Medulla oblongata (tissue), 1 donor: Measurements from ENCODE around the gene NTRK2.
"Not testable (repeated sequence)": the region's sequence is repeated elsewhere in the genome, so short reads cannot be mapped to it uniquely, and the experiment has no call there.

ENCODE experiments used
- DNase-seq: peaks from one replicate; pipeline ENCODE4 v3.0.0-alpha.2; 2015; ENCODE audit errors: extremely low spot score

Gene NTRK2

GRCh38 chr9:85062385-85063022 is 393.0 kb downstream of the NTRK2 start:
- no peak for DNase-seq

- no peak for DNase-seq
These were observed 395.4 kb downstream of the NTRK2 start for GRCh38 chr9:85064811-85065371.

- no peak for DNase-seq
These were observed 398.3 kb downstream of the NTRK2 start for GRCh38 chr9:85067792-85068191.

GRCh38 chr9:85069421-85069820 is 399.9 kb downstream of the NTRK2 start:
- DNase-seq: not testable (repeated sequence)
